Measurements from ENCODE around the gene RABGAP1L. TPM values are rescaled to one million over a fixed set of nuclear protein-coding genes. Genes with fewer than 3 reads are reported as not detected.
A peak's percentile ranks its signal among the peaks of the same experiment; 100 is the strongest.

RABGAP1L gene
- total RNA-seq, 2 experiments from 2014 or later: 47.4 to 53.3 TPM

DNA sequence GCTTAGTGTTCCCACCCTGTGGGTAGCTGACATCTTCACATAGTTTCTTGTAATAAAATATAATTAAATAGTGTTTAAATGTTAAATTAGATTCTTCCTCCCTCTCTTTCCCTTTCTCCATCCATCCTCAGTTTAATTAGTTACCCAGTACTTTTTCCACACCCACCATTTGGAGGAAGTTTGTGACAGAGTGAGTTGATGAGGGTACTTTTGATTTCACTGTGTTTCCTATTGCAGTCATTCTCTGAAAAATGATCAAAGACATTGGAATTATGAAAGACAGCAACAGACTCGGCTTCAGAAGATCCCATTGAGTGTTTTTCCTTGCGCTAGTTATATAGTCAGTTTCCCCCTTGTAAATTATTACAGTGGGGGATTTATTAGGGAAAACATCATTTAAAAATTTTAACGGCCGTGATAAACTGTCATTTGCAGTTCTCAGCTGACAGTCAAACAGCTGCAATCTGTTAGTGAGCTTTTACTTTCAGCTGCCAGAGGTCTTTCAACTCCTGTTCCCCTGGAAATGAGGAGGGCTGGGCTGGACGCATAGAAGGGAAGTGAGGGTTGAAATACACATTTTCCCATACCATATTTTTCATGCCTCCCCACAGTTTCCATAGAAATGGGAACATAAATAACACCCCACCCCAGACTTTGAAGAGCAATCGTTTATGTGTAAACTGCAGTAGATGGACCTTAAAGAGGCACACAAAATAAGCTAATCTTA lies 779.1 kb downstream of the RABGAP1L start:
- Mint-ChIP-seq H3K4me1 (peaks cover 7% of the 10 kb centered on the region), H3K27ac (peak overlapping the region; percentile 11), H3K9me3 (no peaks in the 10 kb centered on the region), H3K27me3 (no peaks in the 10 kb centered on the region), H3K4me3 (no peak overlapping the region), H3K36me3 (ENCODE audit: low read depth) (no peaks in the 10 kb centered on the region)
- no peak for DNase-seq
- CTCF ChIA-PET: interaction anchor here (0.7 to 1.1 kb wide), 3 partner anchors 14 to 156 kb away, joined by 3 read pairs; no protein-coding TSS in a partner anchor
- POLR2A ChIA-PET: interaction anchor here (0.6 kb wide), 2 partner anchors 31 to 39 kb away, joined by 3 read pairs; no protein-coding TSS in a partner anchor

DNA sequence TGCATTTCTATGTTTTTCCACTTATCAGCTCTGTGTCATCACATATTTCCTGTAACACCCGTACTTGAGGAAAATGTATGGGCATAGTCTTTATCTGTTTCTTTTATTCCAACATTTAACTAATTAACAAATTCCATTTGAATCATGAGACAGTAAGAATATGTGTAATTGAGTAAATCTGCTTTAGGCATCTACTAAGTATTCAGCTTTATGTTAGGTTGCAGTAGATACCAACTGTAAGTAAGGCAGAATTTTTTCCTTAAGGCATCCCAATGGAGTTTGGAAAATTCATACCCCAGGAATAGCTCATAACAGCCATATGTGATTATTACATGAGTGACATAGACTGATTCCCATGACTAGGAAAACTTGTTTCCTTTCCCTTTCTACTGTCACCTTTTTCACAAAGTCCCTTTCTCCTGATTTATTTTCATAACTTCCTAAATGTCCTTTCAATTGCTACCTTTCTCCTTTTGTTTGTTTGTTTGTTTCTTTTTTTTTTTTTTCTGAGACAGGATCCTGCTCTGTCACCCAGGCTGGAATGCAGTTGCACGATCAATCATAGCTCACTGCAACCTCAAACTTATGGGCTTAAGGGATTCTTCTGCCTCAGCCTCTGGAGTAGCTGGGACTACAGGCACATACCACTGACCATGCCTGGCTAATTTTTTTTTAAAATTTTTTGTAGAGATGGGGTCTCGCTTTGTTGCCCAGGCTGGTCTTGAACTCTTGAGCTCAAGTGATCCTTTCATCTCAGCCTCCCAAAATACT lies 780.6 kb downstream of the RABGAP1L start:
- Mint-ChIP-seq H3K4me3 (no peak overlapping the region), H3K27me3 (no peaks in the 10 kb centered on the region), H3K36me3 (ENCODE audit: low read depth) (no peaks in the 10 kb centered on the region), H3K4me1 (peaks cover 7% of the 10 kb centered on the region), H3K9me3 (no peaks in the 10 kb centered on the region), H3K27ac (no peak overlapping the region)
- CTCF ChIA-PET: interaction anchor here (0.9 kb wide), 1 partner anchor 158 kb away, joined by 3 read pairs; no protein-coding TSS in a partner anchor
- POLR2A ChIA-PET: no interaction called here
- no peak for DNase-seq

- ChIA-PET CTCF (no interaction called here), POLR2A (no interaction called here)
- peaks cover 7% of the 10 kb centered on the region for H3K4me1 Mint-ChIP-seq
These were observed 781.4 kb downstream of the RABGAP1L start for GRCh38 chr1:174940646-174941175.

GRCh38 chr1:174942547-174943255 lies 783.4 kb downstream of the RABGAP1L start:
- no peak overlapping the region for H3K4me3 Mint-ChIP-seq
- ChIA-PET CTCF (interaction anchor here (0.6 to 1.3 kb wide), 2 partner anchors 24 to 56 kb away, joined by 4 to 5 read pairs; no protein-coding TSS in a partner anchor), POLR2A (no interaction called here)
- no peaks in the 10 kb centered on the region for H3K27me3 Mint-ChIP-seq
- no peaks in the 10 kb centered on the region for H3K36me3 Mint-ChIP-seq (ENCODE audit: low read depth)
- H3K4me1 Mint-ChIP-seq: peaks cover 7% of the 10 kb centered on the region
- no peaks in the 10 kb centered on the region for H3K9me3 Mint-ChIP-seq
- no peak overlapping the region for H3K27ac Mint-ChIP-seq
- DNase-seq: no peak

More at GRCh38 chr1:174940646-174941175, 781.4 kb downstream of the RABGAP1L start:
- H3K36me3 Mint-ChIP-seq (ENCODE audit: low read depth): no peaks in the 10 kb centered on the region
- DNase-seq: no peak
- no peak overlapping the region for H3K4me3 Mint-ChIP-seq
- no peaks in the 10 kb centered on the region for H3K27me3 Mint-ChIP-seq
- H3K27ac Mint-ChIP-seq: no peak overlapping the region
- H3K9me3 Mint-ChIP-seq: no peaks in the 10 kb centered on the region

DNA sequence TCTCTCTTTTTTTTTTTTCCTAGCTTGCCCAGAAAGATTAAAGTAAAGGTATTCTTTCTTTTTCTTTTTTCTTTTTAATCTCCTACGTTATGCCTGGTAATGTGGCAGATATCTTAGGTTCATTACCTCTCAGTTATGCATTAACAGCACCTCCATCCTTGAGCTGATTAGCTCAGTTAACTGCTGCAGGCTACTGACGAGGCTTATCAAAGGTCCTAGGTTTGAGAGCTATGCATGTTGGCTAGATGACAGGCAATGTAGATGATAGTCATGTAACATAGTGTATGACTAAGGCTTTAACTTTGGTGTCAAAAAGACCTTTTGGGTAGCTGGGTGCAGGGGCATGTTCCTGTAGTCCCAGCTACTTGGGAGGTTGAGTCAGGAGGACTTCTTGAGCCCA lies 786.7 kb downstream of the RABGAP1L start:
- no peaks in the 10 kb centered on the region for H3K4me1 Mint-ChIP-seq
- no peak overlapping the region for H3K27ac Mint-ChIP-seq
- ChIA-PET CTCF (interaction anchor here (0.6 to 0.7 kb wide), 2 partner anchors 10 to 147 kb away, joined by 3 read pairs; no protein-coding TSS in a partner anchor), POLR2A (no interaction called here)
- DNase-seq: no peak
- H3K36me3 Mint-ChIP-seq (ENCODE audit: low read depth): peaks cover 1% of the 10 kb centered on the region
- H3K9me3 Mint-ChIP-seq: no peaks in the 10 kb centered on the region
- H3K27me3 Mint-ChIP-seq: no peaks in the 10 kb centered on the region
- H3K4me3 Mint-ChIP-seq: no peak overlapping the region

- H3K4me1 Mint-ChIP-seq: peaks cover 6% of the 10 kb centered on the region
- H3K36me3 Mint-ChIP-seq (ENCODE audit: low read depth): peaks cover 2% of the 10 kb centered on the region
- ChIA-PET CTCF (no interaction called here), POLR2A (no interaction called here)
- H3K27me3 Mint-ChIP-seq: no peaks in the 10 kb centered on the region
- no peak overlapping the region for H3K4me3 Mint-ChIP-seq
- H3K27ac Mint-ChIP-seq: no peak overlapping the region
- no peak for DNase-seq
- no peaks in the 10 kb centered on the region for H3K9me3 Mint-ChIP-seq
These were observed 789.7 kb downstream of the RABGAP1L start for GRCh38 chr1:174949061-174949460.

- DNase-seq: no peak
- H3K9me3 Mint-ChIP-seq: no peaks in the 10 kb centered on the region
- ChIA-PET POLR2A (no interaction called here), CTCF (no interaction called here)
- H3K4me3 Mint-ChIP-seq: no peak overlapping the region
- H3K4me1 Mint-ChIP-seq: peaks cover 10% of the 10 kb centered on the region
- H3K36me3 Mint-ChIP-seq (ENCODE audit: low read depth): peaks cover 2% of the 10 kb centered on the region
- H3K27me3 Mint-ChIP-seq: no peaks in the 10 kb centered on the region
- no peak overlapping the region for H3K27ac Mint-ChIP-seq
These were observed 790.3 kb downstream of the RABGAP1L start for GRCh38 chr1:174949645-174950044.

DNA sequence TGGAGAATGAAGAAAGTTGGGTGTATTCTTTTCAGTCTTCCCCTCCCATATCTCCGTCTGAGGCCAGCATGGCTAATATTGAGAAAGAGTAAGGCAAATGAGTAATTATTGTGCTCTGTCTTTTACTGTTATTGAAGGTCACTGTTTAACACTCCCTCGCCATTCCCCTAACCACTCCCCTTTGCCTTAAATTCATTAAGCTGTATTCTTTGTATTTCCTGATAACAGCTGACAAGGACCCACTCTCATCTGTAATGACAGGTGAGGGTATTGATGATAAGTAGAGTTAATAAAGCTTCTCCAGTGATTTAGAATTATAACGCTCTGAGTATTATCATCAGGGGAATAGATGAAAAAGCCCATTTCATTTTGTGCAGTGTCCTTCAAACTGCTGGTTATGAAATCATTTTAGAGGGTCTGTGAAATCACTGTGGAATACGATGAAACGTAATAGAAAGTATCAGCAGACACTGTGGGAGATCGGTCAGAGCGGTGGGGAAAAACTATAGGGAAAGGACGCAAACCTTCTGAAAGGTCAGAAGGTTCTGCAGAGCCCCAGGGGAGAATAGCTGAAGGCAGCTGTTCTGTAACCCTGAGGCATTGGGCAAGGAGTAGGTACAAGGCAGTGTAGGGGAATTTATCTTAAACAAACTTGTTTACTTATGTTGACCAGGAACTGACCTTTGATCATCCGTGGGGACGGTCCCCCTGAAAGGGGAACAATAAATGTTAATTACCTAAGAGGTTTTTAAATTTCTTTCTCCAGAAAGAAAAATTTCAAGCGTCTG lies 794.2 kb downstream of the RABGAP1L start:
- no peak for DNase-seq
- Mint-ChIP-seq H3K36me3 (ENCODE audit: low read depth) (peaks cover 8% of the 10 kb centered on the region), H3K27me3 (no peaks in the 10 kb centered on the region), H3K4me3 (no peak overlapping the region), H3K27ac (no peak overlapping the region), H3K9me3 (no peaks in the 10 kb centered on the region), H3K4me1 (peaks cover 30% of the 10 kb centered on the region)
- POLR2A ChIA-PET: no interaction called here
- CTCF ChIA-PET: interaction anchor here (0.9 to 1.0 kb wide), 2 partner anchors 24 to 76 kb away, joined by 3 read pairs; no protein-coding TSS in a partner anchor

- Mint-ChIP-seq H3K4me3 (no peak overlapping the region), H3K27ac (no peak overlapping the region), H3K36me3 (ENCODE audit: low read depth) (peaks cover 8% of the 10 kb centered on the region), H3K27me3 (no peaks in the 10 kb centered on the region), H3K9me3 (no peaks in the 10 kb centered on the region), H3K4me1 (peaks cover 35% of the 10 kb centered on the region)
- CTCF ChIA-PET: no interaction called here
- DNase-seq: no peak
- POLR2A ChIA-PET: no interaction called here
These were observed 794.7 kb downstream of the RABGAP1L start for GRCh38 chr1:174954073-174954460.

DNA sequence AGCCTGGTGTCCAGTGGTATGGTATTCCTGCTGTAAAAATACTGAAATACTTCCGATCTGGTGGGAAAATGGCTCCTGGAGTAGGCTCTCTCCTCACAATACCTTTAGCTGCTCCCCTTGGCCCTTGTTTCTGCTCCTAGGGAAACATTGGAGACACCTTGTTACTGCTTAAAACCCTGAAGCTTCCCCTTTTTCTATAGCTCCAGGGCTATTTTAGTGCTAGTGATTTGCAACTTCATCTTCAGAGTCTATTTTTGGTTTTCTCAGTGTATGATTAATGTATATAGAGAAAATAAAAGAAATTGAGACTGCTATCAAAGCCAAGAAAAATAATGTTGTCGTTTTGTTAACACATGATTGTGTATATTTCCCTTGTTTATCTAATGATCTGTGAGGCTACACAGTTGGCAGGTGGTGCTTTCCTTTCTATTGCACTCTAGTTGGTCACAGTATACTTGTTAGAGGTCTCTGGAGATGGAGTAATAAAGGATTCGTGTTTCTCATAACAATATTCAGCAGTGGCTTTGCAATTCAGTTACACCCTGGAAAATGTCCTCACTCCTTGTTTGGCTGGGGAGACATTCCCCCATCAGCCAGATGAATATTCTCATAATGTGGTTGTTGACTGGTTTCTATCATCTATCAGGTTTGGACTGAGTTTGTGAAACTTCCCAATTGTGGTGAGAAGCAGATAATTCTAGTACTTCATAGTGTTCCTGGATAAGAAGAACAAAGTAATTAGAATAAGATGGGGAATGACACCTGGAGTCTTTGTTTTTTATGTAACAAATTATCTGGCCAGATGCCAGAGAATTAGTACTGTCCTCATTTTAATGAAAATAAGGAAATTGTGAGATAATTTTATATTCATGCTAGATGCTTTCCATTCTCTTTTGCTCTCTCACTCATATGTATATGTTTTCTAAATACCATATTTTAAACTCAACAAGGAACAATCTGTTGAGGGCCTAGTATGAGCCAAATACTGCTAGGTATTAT lies 795.6 kb downstream of the RABGAP1L start:
- no peak for DNase-seq
- POLR2A ChIA-PET: no interaction called here
- peaks cover 8% of the 10 kb centered on the region for H3K36me3 Mint-ChIP-seq (ENCODE audit: low read depth)
- no peaks in the 10 kb centered on the region for H3K9me3 Mint-ChIP-seq
- CTCF ChIA-PET: no interaction called here
- no peak overlapping the region for H3K4me3 Mint-ChIP-seq
- peaks cover 35% of the 10 kb centered on the region for H3K4me1 Mint-ChIP-seq
- no peaks in the 10 kb centered on the region for H3K27me3 Mint-ChIP-seq
- H3K27ac Mint-ChIP-seq: no peak overlapping the region

- no peak for DNase-seq
- CTCF ChIA-PET: interaction anchor here (0.6 kb wide), 1 partner anchor 22 kb away, joined by 5 read pairs; no protein-coding TSS in a partner anchor
- POLR2A ChIA-PET: no interaction called here
- H3K4me3 Mint-ChIP-seq: no peak overlapping the region
- no peak overlapping the region for H3K27ac Mint-ChIP-seq
- H3K27me3 Mint-ChIP-seq: no peaks in the 10 kb centered on the region
- peaks cover 9% of the 10 kb centered on the region for H3K36me3 Mint-ChIP-seq (ENCODE audit: low read depth)
- H3K9me3 Mint-ChIP-seq: no peaks in the 10 kb centered on the region
- H3K4me1 Mint-ChIP-seq: peaks cover 35% of the 10 kb centered on the region
These were observed 796.8 kb downstream of the RABGAP1L start for GRCh38 chr1:174956086-174956485.
